HCT116 (cell line): Measurements from ENCODE around the gene SPRR1A. TPM values are rescaled to one million over a fixed set of nuclear protein-coding genes. Genes with fewer than 3 reads are reported as not detected.

Source experiments
- ATAC-seq: fragments of 200-7000 bp; cut with Tn5 transposase; 2 replicates; pipeline ENCODE4 v1.9.1; 2020; ENCODE audit warnings: mild to moderate bottlenecking, moderate library complexity
- BruUV-seq: library from RNA; stranded (reverse); fragments of 400-500 nt; replicated peaks from 2 replicates; lab custom pipeline; 2021; lab: Mats Ljungman, UMichigan
- CTCF ChIA-PET: fragments of 300-600 bp; sonication (Branson Sonifier 250); formaldehyde crosslinking; loops from one replicate; lab custom pipeline; 2021; ENCODE audit warnings: antibody characterized with exemption; lab: Charles Lee
- POLR2A ChIA-PET: fragments of 300-600, 350-600 bp; sonication (Branson Sonifier 250); formaldehyde crosslinking; loops from one replicate; lab custom pipeline; 2021; ENCODE audit warnings: antibody characterized with exemption; lab: Charles Lee
- RAD21 ChIA-PET, 2 experiments: fragments of 300-600 bp; sonication (Branson Sonifier 250); formaldehyde crosslinking; loops; one replicate each; lab custom pipeline; 2023; ENCODE audit warnings: low total read pairs in 2 of 2; ENCODE audit not compliant: uncharacterized antibody in 2 of 2, unreplicated experiment in 2 of 2, low non-redundant PET in 1 of 2; lab: Charles Lee
- DNase-seq: peaks from one replicate; pipeline ENCODE4 v3.0.0-alpha.2; 2010; ENCODE audit warnings: low read depth, low spot score
- H2AFZ ChIP-seq: fragments of 200-600 bp; shearing (Covaris generic), sonication (generic); 2 replicates; pipeline ENCODE4 v1.6.1; 2017; ENCODE audit warnings: low read depth, mixed run types, mixed read lengths, antibody characterized with exemption, low read length; ENCODE audit not compliant: poor library complexity, severe bottlenecking
- H3K27ac ChIP-seq: 2 replicates; pipeline ENCODE4 v1.5.1; 2012; ENCODE audit warnings: low read depth, low read length
- H3K27me3 ChIP-seq: fragments of 200-600 bp; sonication (generic); 2 replicates; pipeline ENCODE4 v1.6.1; 2016; ENCODE audit warnings: mixed run types, low read length, mixed read lengths; ENCODE audit not compliant: insufficient read depth
- H3K36me3 ChIP-seq, 2 experiments: fragments of 200-500 bp in 1 of 2; fragments of 200-600 bp in 1 of 2; sonication (Bioruptor generic) in 1 of 2; sonication (generic) in 1 of 2; 2 replicates each; pipeline versions ENCODE4 v1.5.1 to v1.6.1; 2014 to 2016; ENCODE audit warnings: low read length in 2 of 2, inconsistent platforms in 1 of 2, mixed read lengths in 1 of 2, mixed run types in 1 of 2; ENCODE audit not compliant: insufficient read depth in 2 of 2, control insufficient read depth in 1 of 2
- H3K4me1 ChIP-seq, 2 experiments: fragments of 200-600 bp in 1 of 2; sonication (generic) in 1 of 2; 2 replicates each; pipeline versions ENCODE4 v1.5.1 to v1.6.1; 2012 to 2017; ENCODE audit warnings: low read length in 2 of 2, inconsistent platforms in 1 of 2, mild to moderate bottlenecking in 1 of 2, mixed read lengths in 1 of 2, mixed run types in 1 of 2, moderate library complexity in 1 of 2; ENCODE audit not compliant: insufficient read depth in 2 of 2, control insufficient read depth in 1 of 2
- H3K4me2 ChIP-seq: fragments of 200-600 bp; sonication (generic); 2 replicates; pipeline ENCODE4 v1.6.1; 2017; ENCODE audit warnings: mixed run types, low read length, mixed read lengths
- H3K4me3 ChIP-seq, 2 experiments: fragments of 200-600 bp in 1 of 2; sonication (generic) in 1 of 2; replicated peaks in 1 of 2; 2 replicates each; pipeline ENCODE4 v1.5.1; 2011 to 2016; ENCODE audit warnings: low read length in 2 of 2, control low read depth in 1 of 2, low read depth in 1 of 2, mild to moderate bottlenecking in 1 of 2, mixed read lengths in 1 of 2, mixed run types in 1 of 2
- H3K79me2 ChIP-seq: fragments of 200-600 bp; sonication (generic); 2 replicates; pipeline ENCODE4 v1.6.1; 2017; ENCODE audit warnings: mild to moderate bottlenecking, mixed run types, low read length, moderate library complexity, mixed read lengths; ENCODE audit not compliant: insufficient read depth
- H3K9ac ChIP-seq: fragments of 200-600 bp; sonication (generic); 2 replicates; pipeline ENCODE4 v1.6.1; 2016; ENCODE audit warnings: low read length, mixed read lengths
- H3K9me2 ChIP-seq: fragments of 200-600 bp; sonication (generic), shearing (Covaris generic); 2 replicates; pipeline ENCODE4 v1.6.1; 2017; ENCODE audit warnings: mixed run types, mild to moderate bottlenecking, moderate library complexity; ENCODE audit not compliant: insufficient read depth
- H3K9me3 ChIP-seq, 2 experiments: fragments of 200-500 bp in 1 of 2; fragments of 200-600 bp in 1 of 2; sonication (Bioruptor generic) in 1 of 2; sonication (generic) in 1 of 2; 2 replicates each; pipeline ENCODE4 v1.6.1; 2014 to 2017; ENCODE audit warnings: low read length in 2 of 2, mixed read lengths in 2 of 2, inconsistent platforms in 1 of 2, low read depth in 1 of 2, mild to moderate bottlenecking in 1 of 2, mixed run types in 1 of 2, moderate library complexity in 1 of 2; ENCODE audit not compliant: control insufficient read depth in 1 of 2, insufficient read depth in 1 of 2
- H4K20me1 ChIP-seq: fragments of 200-600 bp; sonication (generic), shearing (Covaris generic); 2 replicates; pipeline ENCODE4 v1.6.1; 2017; ENCODE audit warnings: mixed run types, mild to moderate bottlenecking, moderate library complexity; ENCODE audit not compliant: insufficient read depth
- CBX3 ChIP-seq: IDR thresholded peaks from 2 replicates; pipeline ENCODE4 v1.6.1; 2012; ENCODE audit warnings: low read depth
- CEBPB ChIP-seq: IDR thresholded peaks from 2 replicates; pipeline ENCODE4 v1.6.1; 2012; ENCODE audit warnings: low read depth
- EZH2phosphoT487 ChIP-seq: fragments of 200-600 bp; IDR thresholded peaks from 2 replicates; pipeline ENCODE4 v1.6.1; 2018; ENCODE audit warnings: antibody characterized with exemption, borderline replicate concordance
- JUND ChIP-seq: IDR thresholded peaks from 2 replicates; pipeline ENCODE4 v1.6.1; 2012
- MAX ChIP-seq: IDR thresholded peaks from 2 replicates; pipeline ENCODE4 v1.6.1; 2012
- POLR2AphosphoS5 ChIP-seq: IDR thresholded peaks from 2 replicates; pipeline ENCODE4 v1.6.1; 2011; ENCODE audit warnings: mild to moderate bottlenecking, low read depth, low read length, moderate library complexity
- RAD21 ChIP-seq: IDR thresholded peaks from 2 replicates; pipeline ENCODE4 v1.6.1; 2012; ENCODE audit warnings: low read depth, mild to moderate bottlenecking
- REST ChIP-seq: IDR thresholded peaks from 2 replicates; pipeline ENCODE4 v1.6.1; 2012; ENCODE audit warnings: low read depth
- SIN3A ChIP-seq: IDR thresholded peaks from 2 replicates; pipeline ENCODE4 v1.6.1; 2012; ENCODE audit warnings: low read depth
- SP1 ChIP-seq: IDR thresholded peaks from 2 replicates; pipeline ENCODE4 v1.6.1; 2012; ENCODE audit warnings: low read depth
- SRF ChIP-seq: IDR thresholded peaks from 2 replicates; pipeline ENCODE4 v1.6.1; 2012; ENCODE audit warnings: low read depth
- TCF7L2 ChIP-seq: IDR thresholded peaks from 2 replicates; pipeline ENCODE4 v1.7.0; 2011; ENCODE audit warnings: borderline replicate concordance, inconsistent platforms; ENCODE audit not compliant: insufficient read depth, insufficient read length; ENCODE audit errors: extremely low read depth
- YY1 ChIP-seq: IDR thresholded peaks from 2 replicates; pipeline ENCODE4 v1.6.1; 2011; ENCODE audit warnings: low read length, low read depth, moderate library complexity, mild to moderate bottlenecking; ENCODE audit not compliant: insufficient replicate concordance; ENCODE audit errors: extremely low read depth
- ZBTB33 ChIP-seq: IDR thresholded peaks from 2 replicates; pipeline ENCODE4 v1.6.1; 2011; ENCODE audit warnings: mild to moderate bottlenecking, low read length, moderate library complexity; ENCODE audit not compliant: insufficient replicate concordance; ENCODE audit errors: extremely low read depth
- intact Hi-C: fragments of 100-400 bp; cut with micrococcal nuclease; formaldehyde crosslinking; loops from 2 replicates; pipeline ENCODE4 v1.10.0; 2022
- total RNA-seq: library from RNA; stranded (reverse); gene quantifications from one replicate; pipeline ENCODE4 v1.2.1, GENCODE V29; 2021; ENCODE audit not compliant: unreplicated experiment

Gene SPRR1A
- total RNA-seq, 1 experiment from 2014 or later = not detected

- ChIA-PET RAD21 (no interaction called here), CTCF (no interaction called here), POLR2A (no interaction called here)
- Histone ChIP-seq H3K79me2 (no peaks in the 10 kb centered on the region), H3K27ac (no peak overlapping the region), H3K4me1 (no peaks in the 10 kb centered on the region), H3K9me2 (no peaks in the 10 kb centered on the region), H3K27me3 (peaks cover 21% of the 10 kb centered on the region), H3K4me2 (no peak overlapping the region), H3K4me3 (no peak overlapping the region), H3K9me3 (no peaks in the 10 kb centered on the region), H3K36me3 (no peaks in the 10 kb centered on the region), H4K20me1 (no peaks in the 10 kb centered on the region; the same call in 1 of the 2 replicates), H2AFZ (no peak overlapping the region), H3K9ac (no peak overlapping the region)
- BruUV-seq = no TSS peak
- TF ChIP-seq MAX = no peak
- TF ChIP-seq RAD21 = no peak
- TF ChIP-seq YY1 = no peak
- TF ChIP-seq POLR2AphosphoS5 = no peak
- TF ChIP-seq SIN3A = no peak
- no peak for ATAC-seq
- intact Hi-C loops = no loop called here
- no peak for DNase-seq
Observed at GRCh38 chr1:152965853-152966252, 18.0 kb upstream of the SPRR1A start.

DNA sequence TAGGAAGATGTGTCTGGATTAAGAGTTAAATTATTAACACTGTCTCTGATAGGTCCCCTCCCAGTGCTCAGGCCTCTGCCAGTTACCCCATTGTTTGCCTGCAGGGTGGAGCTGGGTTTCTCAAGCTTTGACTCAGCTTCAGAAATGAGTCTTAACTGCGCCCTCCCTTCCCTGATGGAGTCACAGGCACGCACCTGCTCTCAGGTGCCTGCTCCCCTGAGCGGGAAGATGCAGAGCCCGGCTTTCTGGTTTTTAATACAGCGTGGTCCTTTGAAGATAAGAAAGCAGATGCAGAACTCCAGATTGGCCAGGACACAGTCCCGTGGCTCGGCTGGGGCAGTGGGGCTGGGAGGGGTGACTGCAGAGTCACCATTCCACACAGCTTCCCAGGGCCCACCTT, 16.7 kb upstream of the SPRR1A start:
- no peak overlapping the region for H3K27ac ChIP-seq
- ATAC-seq = no peak
- TF ChIP-seq REST (no peak), MAX (no peak), SRF (no peak), POLR2AphosphoS5 (no peak), CBX3 (no peak), CEBPB (no peak), ZBTB33 (no peak), EZH2phosphoT487 (no peak), RAD21 (no peak), SIN3A (no peak), SP1 (no peak), YY1 (no peak), JUND (no peak), TCF7L2 (no peak)

More for the DNA sequence above, 16.7 kb upstream of the SPRR1A start:
- Histone ChIP-seq H3K27me3 (peaks cover 21% of the 10 kb centered on the region), H3K9ac (no peak overlapping the region), H3K9me2 (no peaks in the 10 kb centered on the region), H3K79me2 (no peaks in the 10 kb centered on the region), H4K20me1 (no peaks in the 10 kb centered on the region; the same call in 1 of the 2 replicates), H3K4me3 (no peak overlapping the region), H3K9me3 (no peaks in the 10 kb centered on the region), H3K36me3 (no peaks in the 10 kb centered on the region), H2AFZ (no peak overlapping the region), H3K4me1 (no peaks in the 10 kb centered on the region), H3K4me2 (no peak overlapping the region)
- POLR2A ChIA-PET = no interaction called here
- RAD21 ChIA-PET = no interaction called here
- DNase-seq = no peak
- BruUV-seq = no TSS peak
- CTCF ChIA-PET = no interaction called here
- intact Hi-C loops = no loop called here
